Neural cell (in vitro differentiated cells): Measurements from ENCODE around the gene RAB11FIP4. TPM values are rescaled to one million over a fixed set of nuclear protein-coding genes. Genes with fewer than 3 reads are reported as not detected.

Experiments used
- H2AFZ ChIP-seq: fragments of 200-600, 300-800 bp; sonication (generic), shearing (Covaris generic); 2 replicates; pipeline ENCODE4 v1.6.0; 2014; ENCODE audit warnings: low read depth, mild to moderate bottlenecking, antibody characterized with exemption, low read length, moderate library complexity
- H3F3A ChIP-seq: fragments of 200-600 bp; shearing (Covaris generic); 2 replicates; pipeline ENCODE4 v1.6.1; 2016; ENCODE audit warnings: mild to moderate bottlenecking, moderate library complexity, mixed read lengths, antibody characterized with exemption, low read length; ENCODE audit not compliant: insufficient read depth, poor library complexity, severe bottlenecking
- H3K27ac ChIP-seq: fragments of 200-600, 300-800 bp; sonication (generic), shearing (Covaris generic); 2 replicates; pipeline ENCODE4 v1.5.1; 2014; ENCODE audit warnings: mild to moderate bottlenecking, low read length, moderate library complexity
- H3K27me3 ChIP-seq: fragments of 300-800, 200-600 bp; sonication (generic), shearing (Covaris generic); 2 replicates; pipeline ENCODE4 v1.6.0; 2014; ENCODE audit warnings: mild to moderate bottlenecking, low read depth, low read length, moderate library complexity; ENCODE audit not compliant: insufficient read depth
- H3K36me3 ChIP-seq: fragments of 300-800, 200-600 bp; sonication (generic), shearing (Covaris generic); 2 replicates; pipeline ENCODE4 v1.5.1; 2014; ENCODE audit warnings: mild to moderate bottlenecking, antibody characterized with exemption, low read length, moderate library complexity; ENCODE audit not compliant: insufficient read depth
- H3K4me2 ChIP-seq: fragments of 300-800, 200-600 bp; sonication (generic), shearing (Covaris generic); 2 replicates; pipeline ENCODE4 v1.6.0; 2014; ENCODE audit warnings: mild to moderate bottlenecking, low read length
- H3K4me3 ChIP-seq: fragments of 300-800, 200-600 bp; sonication (generic), shearing (Covaris generic); 2 replicates; pipeline ENCODE4 v1.5.1; 2014; ENCODE audit warnings: mild to moderate bottlenecking, low read length, moderate library complexity
- H3K79me2 ChIP-seq: fragments of 200-600 bp; shearing (Covaris generic); replicated peaks from 2 replicates; pipeline ENCODE4 v1.6.0; 2014; ENCODE audit warnings: mild to moderate bottlenecking, low read length, moderate library complexity; ENCODE audit not compliant: insufficient read depth
- H3K9ac ChIP-seq: fragments of 300-800, 200-600 bp; sonication (generic), shearing (Covaris generic); 2 replicates; pipeline ENCODE4 v1.6.1; 2016; ENCODE audit warnings: mild to moderate bottlenecking, low read length, mixed read lengths
- H3K9me2 ChIP-seq: fragments of 200-600 bp; shearing (Covaris generic); 2 replicates; pipeline ENCODE4 v1.6.1; 2016; ENCODE audit warnings: mild to moderate bottlenecking, low read length, mixed read lengths; ENCODE audit not compliant: insufficient read depth
- H3K9me3 ChIP-seq: fragments of 200-600, 300-800 bp; sonication (generic), shearing (Covaris generic); 2 replicates; pipeline ENCODE4 v1.6.1; 2016; ENCODE audit warnings: mild to moderate bottlenecking, mixed run types, low read length, moderate library complexity, mixed read lengths
- H4K20me1 ChIP-seq: fragments of 200-600 bp; shearing (Covaris generic); 2 replicates; pipeline ENCODE4 v1.6.1; 2016; ENCODE audit warnings: mild to moderate bottlenecking, mixed run types; ENCODE audit not compliant: insufficient read depth
- EP300 ChIP-seq: fragments of 450-650 bp; conservative IDR thresholded peaks from 2 replicates; pipeline ENCODE4 v1.6.1; 2014; ENCODE audit warnings: antibody characterized with exemption, mild to moderate bottlenecking, moderate library complexity; ENCODE audit not compliant: poor library complexity, severe bottlenecking
- EZH2 ChIP-seq: fragments of 200-600, 300-800 bp; shearing (Covaris generic), sonication (generic); IDR thresholded peaks from 2 replicates; pipeline ENCODE4 v1.6.1; 2014; ENCODE audit warnings: antibody characterized with exemption, low read length, borderline replicate concordance, mild to moderate bottlenecking; ENCODE audit not compliant: insufficient read depth, poor library complexity, severe bottlenecking
- MXI1 ChIP-seq: fragments of 450-650 bp; conservative IDR thresholded peaks from 2 replicates; pipeline ENCODE4 v1.6.1; 2014; ENCODE audit warnings: antibody characterized with exemption, mild to moderate bottlenecking; ENCODE audit not compliant: poor library complexity, severe bottlenecking
- POLR2AphosphoS5 ChIP-seq: IDR thresholded peaks from 2 replicates; pipeline ENCODE4 v1.6.1; 2012
- RAD21 ChIP-seq: fragments of 450-650 bp; conservative IDR thresholded peaks from 2 replicates; pipeline ENCODE4 v1.6.1; 2014; ENCODE audit warnings: antibody characterized with exemption, mild to moderate bottlenecking, moderate library complexity
- SMC3 ChIP-seq: fragments of 450-650 bp; conservative IDR thresholded peaks from 2 replicates; pipeline ENCODE4 v1.6.1; 2014; ENCODE audit warnings: antibody characterized with exemption, mild to moderate bottlenecking, moderate library complexity; ENCODE audit not compliant: poor library complexity
- TAF1 ChIP-seq: IDR thresholded peaks from 2 replicates; pipeline ENCODE4 v1.6.1; 2012; ENCODE audit warnings: low read depth
- polyA plus RNA-seq: library from polyadenylated mRNA; depleted of rRNA; stranded (reverse); fragments of >200 nt; gene quantifications from 2 replicates; pipeline ENCODE4 v1.2.3, GENCODE V29; 2014
- TF ChIP-seq, protein P1 (sequence below): IDR thresholded peaks from 2 replicates; pipeline ENCODE4 v1.6.1; 2012; ENCODE audit warnings: borderline replicate concordance
- TF ChIP-seq, protein P2 (sequence below): fragments of 450-650 bp; IDR thresholded peaks from 2 replicates; pipeline ENCODE4 v1.5.1; 2014; ENCODE audit warnings: antibody characterized with exemption, mild to moderate bottlenecking, moderate library complexity; ENCODE audit not compliant: poor library complexity, severe bottlenecking

The RAB11FIP4 gene
- polyA plus RNA-seq, 1 donor from 2014 or later, result 14.4 TPM

DNA sequence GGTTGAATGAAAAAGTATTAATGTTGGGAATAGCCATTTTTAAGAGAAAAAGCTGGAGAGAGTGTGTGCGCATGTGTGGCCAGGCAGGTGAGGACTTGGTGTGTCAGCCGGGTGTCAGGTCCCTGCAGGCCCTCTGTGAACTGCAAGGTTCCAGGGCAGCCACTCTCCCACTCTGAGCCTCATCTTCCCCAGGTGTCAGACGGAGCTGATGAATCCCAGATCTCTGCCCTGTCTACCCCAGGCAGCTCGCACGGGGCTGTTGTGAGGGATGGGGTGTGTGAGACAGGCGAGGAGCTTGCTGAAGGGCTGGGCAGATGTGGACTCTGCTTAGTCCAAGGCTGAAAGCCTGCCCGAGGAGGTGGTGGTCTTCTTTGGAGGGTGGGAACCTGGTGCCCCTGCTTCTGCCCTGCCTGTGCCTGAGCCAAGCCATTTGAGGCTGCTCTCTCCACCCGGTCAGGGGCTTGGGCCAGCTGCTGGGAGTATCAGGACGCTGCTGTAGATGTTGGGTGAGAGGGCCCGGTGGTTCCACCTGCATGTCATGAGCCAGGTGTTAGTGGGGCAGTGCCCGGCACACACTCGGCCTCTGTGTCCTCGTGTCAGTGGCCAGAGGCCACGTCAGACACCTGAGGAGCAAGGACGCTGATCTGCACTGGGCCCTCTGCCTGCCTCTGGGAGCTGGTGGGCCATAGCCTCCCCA, 122.4 kb downstream of the RAB11FIP4 start:
- H2AFZ ChIP-seq, result no peak overlapping the region

DNA sequence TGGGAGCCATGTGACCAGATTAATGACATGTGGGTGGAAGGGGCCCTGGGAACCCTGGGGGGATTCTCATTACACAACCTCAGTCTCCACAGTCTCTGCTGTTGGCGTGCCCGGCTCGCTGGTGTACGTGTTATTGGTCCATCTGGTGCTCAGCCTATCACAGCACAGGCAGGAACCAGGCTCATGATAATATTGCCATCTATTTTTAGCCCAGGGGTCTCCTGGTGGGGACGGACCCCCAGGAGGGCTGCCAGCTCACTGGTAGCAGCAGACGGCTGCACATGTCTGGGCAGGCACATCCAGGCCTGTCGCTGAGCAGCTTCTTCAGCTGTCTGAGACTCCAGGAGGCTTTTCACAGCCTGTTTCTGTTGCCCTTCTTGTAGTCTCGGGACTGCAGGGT, 123.8 kb downstream of the RAB11FIP4 start:
- H3K9ac ChIP-seq, result no peak overlapping the region
- H3K79me2 ChIP-seq, result no peaks in the 10 kb centered on the region
- no peaks in the 10 kb centered on the region for H3K27me3 ChIP-seq
- no peak overlapping the region for H3K4me2 ChIP-seq
- H4K20me1 ChIP-seq, result no peaks in the 10 kb centered on the region
- no peaks in the 10 kb centered on the region for H3K9me3 ChIP-seq
- H3K36me3 ChIP-seq, result no peaks in the 10 kb centered on the region
- no peak overlapping the region for H3K4me3 ChIP-seq
- TF ChIP-seq TAF1, result no peak
- no peak for TF ChIP-seq POLR2AphosphoS5
- TF ChIP-seq, protein P1, sequence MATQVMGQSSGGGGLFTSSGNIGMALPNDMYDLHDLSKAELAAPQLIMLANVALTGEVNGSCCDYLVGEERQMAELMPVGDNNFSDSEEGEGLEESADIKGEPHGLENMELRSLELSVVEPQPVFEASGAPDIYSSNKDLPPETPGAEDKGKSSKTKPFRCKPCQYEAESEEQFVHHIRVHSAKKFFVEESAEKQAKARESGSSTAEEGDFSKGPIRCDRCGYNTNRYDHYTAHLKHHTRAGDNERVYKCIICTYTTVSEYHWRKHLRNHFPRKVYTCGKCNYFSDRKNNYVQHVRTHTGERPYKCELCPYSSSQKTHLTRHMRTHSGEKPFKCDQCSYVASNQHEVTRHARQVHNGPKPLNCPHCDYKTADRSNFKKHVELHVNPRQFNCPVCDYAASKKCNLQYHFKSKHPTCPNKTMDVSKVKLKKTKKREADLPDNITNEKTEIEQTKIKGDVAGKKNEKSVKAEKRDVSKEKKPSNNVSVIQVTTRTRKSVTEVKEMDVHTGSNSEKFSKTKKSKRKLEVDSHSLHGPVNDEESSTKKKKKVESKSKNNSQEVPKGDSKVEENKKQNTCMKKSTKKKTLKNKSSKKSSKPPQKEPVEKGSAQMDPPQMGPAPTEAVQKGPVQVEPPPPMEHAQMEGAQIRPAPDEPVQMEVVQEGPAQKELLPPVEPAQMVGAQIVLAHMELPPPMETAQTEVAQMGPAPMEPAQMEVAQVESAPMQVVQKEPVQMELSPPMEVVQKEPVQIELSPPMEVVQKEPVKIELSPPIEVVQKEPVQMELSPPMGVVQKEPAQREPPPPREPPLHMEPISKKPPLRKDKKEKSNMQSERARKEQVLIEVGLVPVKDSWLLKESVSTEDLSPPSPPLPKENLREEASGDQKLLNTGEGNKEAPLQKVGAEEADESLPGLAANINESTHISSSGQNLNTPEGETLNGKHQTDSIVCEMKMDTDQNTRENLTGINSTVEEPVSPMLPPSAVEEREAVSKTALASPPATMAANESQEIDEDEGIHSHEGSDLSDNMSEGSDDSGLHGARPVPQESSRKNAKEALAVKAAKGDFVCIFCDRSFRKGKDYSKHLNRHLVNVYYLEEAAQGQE, result no peak
- H3K27ac ChIP-seq, result no peak overlapping the region
- H3K9me2 ChIP-seq, result no peaks in the 10 kb centered on the region
- H3F3A ChIP-seq, result no peaks in the 10 kb centered on the region
- no peak overlapping the region for H2AFZ ChIP-seq

More for the DNA sequence above, 122.4 kb downstream of the RAB11FIP4 start:
- H3K9me2 ChIP-seq, result no peaks in the 10 kb centered on the region
- H3K9ac ChIP-seq, result no peak overlapping the region
- H3K36me3 ChIP-seq, result no peaks in the 10 kb centered on the region
- no peaks in the 10 kb centered on the region for H3K9me3 ChIP-seq
- no peak overlapping the region for H3K4me2 ChIP-seq
- no peaks in the 10 kb centered on the region for H4K20me1 ChIP-seq
- no peaks in the 10 kb centered on the region for H3K79me2 ChIP-seq
- no peak overlapping the region for H3K27ac ChIP-seq
- H3K4me3 ChIP-seq, result no peak overlapping the region
- no peaks in the 10 kb centered on the region for H3F3A ChIP-seq
- no peaks in the 10 kb centered on the region for H3K27me3 ChIP-seq
- TF ChIP-seq RAD21 (no peak), MXI1 (no peak), TAF1 (no peak), EP300 (no peak), POLR2AphosphoS5 (no peak), EZH2 (no peak), SMC3 (no peak)
- TF ChIP-seq, protein P1, result no peak
- TF ChIP-seq, protein P2, sequence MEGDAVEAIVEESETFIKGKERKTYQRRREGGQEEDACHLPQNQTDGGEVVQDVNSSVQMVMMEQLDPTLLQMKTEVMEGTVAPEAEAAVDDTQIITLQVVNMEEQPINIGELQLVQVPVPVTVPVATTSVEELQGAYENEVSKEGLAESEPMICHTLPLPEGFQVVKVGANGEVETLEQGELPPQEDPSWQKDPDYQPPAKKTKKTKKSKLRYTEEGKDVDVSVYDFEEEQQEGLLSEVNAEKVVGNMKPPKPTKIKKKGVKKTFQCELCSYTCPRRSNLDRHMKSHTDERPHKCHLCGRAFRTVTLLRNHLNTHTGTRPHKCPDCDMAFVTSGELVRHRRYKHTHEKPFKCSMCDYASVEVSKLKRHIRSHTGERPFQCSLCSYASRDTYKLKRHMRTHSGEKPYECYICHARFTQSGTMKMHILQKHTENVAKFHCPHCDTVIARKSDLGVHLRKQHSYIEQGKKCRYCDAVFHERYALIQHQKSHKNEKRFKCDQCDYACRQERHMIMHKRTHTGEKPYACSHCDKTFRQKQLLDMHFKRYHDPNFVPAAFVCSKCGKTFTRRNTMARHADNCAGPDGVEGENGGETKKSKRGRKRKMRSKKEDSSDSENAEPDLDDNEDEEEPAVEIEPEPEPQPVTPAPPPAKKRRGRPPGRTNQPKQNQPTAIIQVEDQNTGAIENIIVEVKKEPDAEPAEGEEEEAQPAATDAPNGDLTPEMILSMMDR, result no peak
